ENCODE data around the gene RCCD1. TPM values are rescaled to one million over a fixed set of nuclear protein-coding genes. Genes with fewer than 3 reads are reported as not detected.

The RCCD1 gene
- total RNA-seq, 2 donors from 2014 or later: 19.8 to 20.9 TPM

DNA sequence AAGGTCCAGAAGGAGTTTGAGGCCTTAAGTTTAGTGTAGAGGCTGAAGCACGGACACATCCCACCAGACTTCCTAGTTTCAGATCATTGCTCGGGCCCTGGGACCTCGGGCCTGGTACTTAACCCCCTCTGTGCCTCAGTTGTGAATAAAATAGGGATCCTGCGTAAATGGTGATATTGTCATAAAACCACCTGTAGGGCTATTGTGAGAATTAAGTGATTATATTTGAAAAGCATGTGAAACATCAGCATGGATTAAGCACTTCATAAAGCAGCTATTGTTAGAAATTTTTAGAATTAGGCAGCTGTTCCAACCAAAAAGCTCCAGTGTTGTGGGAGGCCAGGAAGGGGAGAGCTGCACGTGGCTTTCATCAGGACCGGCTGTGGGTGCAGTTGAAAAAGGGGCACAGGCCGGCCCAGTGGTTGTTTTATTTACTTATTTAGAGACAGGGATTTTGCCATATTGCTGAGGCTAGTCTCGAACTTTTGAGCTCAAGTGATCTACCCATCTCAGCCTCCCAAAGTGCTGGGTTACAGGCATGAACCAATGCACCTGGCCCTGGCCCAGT lies 4.4 kb downstream of the RCCD1 start:
- H3K36me3 ChIP-seq (ENCODE audit: control insufficient read depth, insufficient read depth, low read length): peaks cover 38% of the 10 kb centered on the region
- no peak overlapping the region for H3K4me3 Mint-ChIP-seq
- WGBS, 2 experiments (ENCODE audit: insufficient coverage in 1 of 2, insufficient read length in 1 of 2): 91 to 100% methylated on average over 5 to 8 of the region's 8 CpGs
- no peak for TF ChIP-seq CTCF (conservative IDR thresholded peaks at IDR 0.05)
- H3K4me1 Mint-ChIP-seq: peaks cover 10% of the 10 kb centered on the region
- no peak overlapping the region for H3K9ac ChIP-seq (ENCODE audit: extremely low read depth, low read length, poor library complexity, severe bottlenecking)
- no peak overlapping the region for H3K4me3 ChIP-seq (ENCODE audit: low read length)
- H3K36me3 Mint-ChIP-seq (ENCODE audit: low read depth): peaks cover 37% of the 10 kb centered on the region
- H3K9me3 Mint-ChIP-seq: no peaks in the 10 kb centered on the region
- no peaks in the 10 kb centered on the region for H3K9me3 ChIP-seq (ENCODE audit: control insufficient read depth, low read length)
- no peak overlapping the region for H3K27ac Mint-ChIP-seq
- no peaks in the 10 kb centered on the region for H3K27me3 ChIP-seq (ENCODE audit: control insufficient read depth, insufficient read depth, low read length, poor library complexity, severe bottlenecking)
- H3K27ac ChIP-seq (ENCODE audit: low read depth, low read length): no peak overlapping the region
- no peaks in the 10 kb centered on the region for H3K4me1 ChIP-seq (ENCODE audit: control insufficient read depth, insufficient read depth, low read length)
- no peak for DNase-seq
- H3K27me3 Mint-ChIP-seq (ENCODE audit: insufficient read depth): no peaks in the 10 kb centered on the region

GRCh38 chr15:90959894-90960293 lies 5.2 kb downstream of the RCCD1 start:
- Mint-ChIP-seq H3K4me1 (peaks cover 10% of the 10 kb centered on the region), H3K27ac (no peak overlapping the region), H3K36me3 (ENCODE audit: low read depth) (peaks cover 40% of the 10 kb centered on the region), H3K27me3 (ENCODE audit: insufficient read depth) (no peaks in the 10 kb centered on the region), H3K4me3 (no peak overlapping the region), H3K9me3 (no peaks in the 10 kb centered on the region)
- no peak for DNase-seq
- Histone ChIP-seq H3K36me3 (ENCODE audit: control insufficient read depth, insufficient read depth, low read length) (peaks cover 43% of the 10 kb centered on the region), H3K4me3 (ENCODE audit: low read length) (no peak overlapping the region), H3K27me3 (ENCODE audit: control insufficient read depth, insufficient read depth, low read length, poor library complexity, severe bottlenecking) (no peaks in the 10 kb centered on the region), H3K9ac (ENCODE audit: extremely low read depth, low read length, poor library complexity, severe bottlenecking) (no peak overlapping the region), H3K9me3 (ENCODE audit: control insufficient read depth, low read length) (no peaks in the 10 kb centered on the region), H3K27ac (ENCODE audit: low read depth, low read length) (no peak overlapping the region), H3K4me1 (ENCODE audit: control insufficient read depth, insufficient read depth, low read length) (no peaks in the 10 kb centered on the region)
- TF ChIP-seq CTCF (conservative IDR thresholded peaks at IDR 0.05): no peak
- WGBS, 2 experiments (ENCODE audit: insufficient coverage in 1 of 2, insufficient read length in 1 of 2): 92 to 94% methylated on average over 4 to 5 of the region's 5 CpGs

- Histone ChIP-seq H3K9me3 (ENCODE audit: control insufficient read depth, low read length) (no peaks in the 10 kb centered on the region), H3K27ac (ENCODE audit: low read depth, low read length) (no peak overlapping the region), H3K27me3 (ENCODE audit: control insufficient read depth, insufficient read depth, low read length, poor library complexity, severe bottlenecking) (no peaks in the 10 kb centered on the region), H3K36me3 (ENCODE audit: control insufficient read depth, insufficient read depth, low read length) (peaks cover 43% of the 10 kb centered on the region), H3K4me1 (ENCODE audit: control insufficient read depth, insufficient read depth, low read length) (no peaks in the 10 kb centered on the region), H3K4me3 (ENCODE audit: low read length) (no peak overlapping the region), H3K9ac (ENCODE audit: extremely low read depth, low read length, poor library complexity, severe bottlenecking) (no peak overlapping the region)
- Mint-ChIP-seq H3K4me3 (no peak overlapping the region), H3K36me3 (ENCODE audit: low read depth) (peaks cover 43% of the 10 kb centered on the region), H3K27ac (no peak overlapping the region), H3K4me1 (peaks cover 10% of the 10 kb centered on the region), H3K9me3 (no peaks in the 10 kb centered on the region), H3K27me3 (ENCODE audit: insufficient read depth) (no peaks in the 10 kb centered on the region)
- DNase-seq: no peak
- TF ChIP-seq CTCF (conservative IDR thresholded peaks at IDR 0.05): no peak
- 90 to 96% methylated on average over 19 to 20 of the region's 20 CpGs for WGBS, 2 experiments (ENCODE audit: insufficient coverage in 1 of 2, insufficient read length in 1 of 2)
These were observed 5.8 kb downstream of the RCCD1 start for GRCh38 chr15:90960298-90961091.
